Measurements from ENCODE around the gene ATP2B3. TPM values are rescaled to one million over a fixed set of nuclear protein-coding genes. Genes with fewer than 3 reads are reported as not detected.

The ATP2B3 gene
- total RNA-seq, 2 donors from 2014 or later, result not detected

GRCh38 chrX:153494541-153495361, 22.7 kb upstream of the ATP2B3 start, which contains the start of gene BGN:
TSS of gene BGN (plus strand) at chrX:153494980. CDS start at chrX:153504632, 9,652 bp downstream.
- H3K9me3 ChIP-seq, result no peaks in the 10 kb centered on the region
- H3K27ac ChIP-seq, result no peak within 1 kb of the TSS
- H3K4me3 ChIP-seq, result no peak within 1 kb of the TSS
- H3K4me1 ChIP-seq, result no peaks in the 10 kb centered on the region
- no peaks in the 10 kb centered on the region for H3K27me3 ChIP-seq
- peak in 2 of 7 experiments; percentile 14 to 32 for TF ChIP-seq CTCF (IDR thresholded peaks at IDR 0.05)
- TF ChIP-seq POLR2A (IDR thresholded peaks at IDR 0.05), result no peak
- WGBS, 2 donors, result 0 to 17% methylated on average over 6 to 24 of the region's 41 CpGs
- no peaks in the 10 kb centered on the region for H3K36me3 ChIP-seq (replicated peaks in 1 of 2; ENCODE audit: insufficient read depth in 1 of 2, low read depth in 2 of 2)
- DNase-seq, result peak in 1 of 4 donors; percentile 10
- peak; percentile 30 for ATAC-seq
- intact Hi-C loops (cut with DNase I), result no loop called here

- WGBS, 2 donors, result 20 to 25% methylated on average over 5 to 13 of the region's 17 CpGs
- H3K4me1 ChIP-seq, result no peaks in the 10 kb centered on the region
- intact Hi-C loops (cut with DNase I), result no loop called here
- H3K27me3 ChIP-seq, result no peaks in the 10 kb centered on the region
- H3K36me3 ChIP-seq (replicated peaks in 1 of 2; ENCODE audit: insufficient read depth in 1 of 2, low read depth in 2 of 2), result no peaks in the 10 kb centered on the region
- no peak for ATAC-seq
- TF ChIP-seq POLR2A (IDR thresholded peaks at IDR 0.05) (no peak), CTCF (IDR thresholded peaks at IDR 0.05) (no peak)
- no peak overlapping the region for H3K4me3 ChIP-seq
- H3K27ac ChIP-seq, result no peak overlapping the region
- DNase-seq, result peak in 1 of 4 donors; percentile 3
- no peaks in the 10 kb centered on the region for H3K9me3 ChIP-seq
Observed at GRCh38 chrX:153495362-153495751, 22.1 kb upstream of the ATP2B3 start.

GRCh38 chrX:153495903-153496589, 21.4 kb upstream of the ATP2B3 start:
- DNase-seq (no peak), ATAC-seq (no peak)
- Histone ChIP-seq H3K4me3 (no peak overlapping the region), H3K27me3 (no peaks in the 10 kb centered on the region), H3K27ac (no peak overlapping the region), H3K4me1 (no peaks in the 10 kb centered on the region), H3K36me3 (replicated peaks in 1 of 2; ENCODE audit: insufficient read depth in 1 of 2, low read depth in 2 of 2) (no peaks in the 10 kb centered on the region), H3K9me3 (no peaks in the 10 kb centered on the region)
- no peak for TF ChIP-seq POLR2A (IDR thresholded peaks at IDR 0.05)
- TF ChIP-seq CTCF (IDR thresholded peaks at IDR 0.05), result no peak
- 77 to 83% methylated on average over 4 to 6 of the region's 18 CpGs for WGBS, 2 donors
- intact Hi-C loops (cut with DNase I), result no loop called here

- Histone ChIP-seq H3K4me1 (no peaks in the 10 kb centered on the region), H3K36me3 (replicated peaks in 1 of 2; ENCODE audit: insufficient read depth in 1 of 2, low read depth in 2 of 2) (no peaks in the 10 kb centered on the region), H3K4me3 (no peak overlapping the region), H3K9me3 (no peaks in the 10 kb centered on the region), H3K27me3 (no peaks in the 10 kb centered on the region), H3K27ac (no peak overlapping the region)
- intact Hi-C loops (cut with DNase I), result no loop called here
- TF ChIP-seq POLR2A (IDR thresholded peaks at IDR 0.05) (no peak), CTCF (IDR thresholded peaks at IDR 0.05) (no peak)
- ATAC-seq, result no peak
- no peak for DNase-seq
- 44% methylated on average over 8 of the region's 8 CpGs; no CpG with 5 or more reads in 1 of the 2 donors for WGBS, 2 donors
Observed at GRCh38 chrX:153496590-153496959, 20.9 kb upstream of the ATP2B3 start.
